A549 (cell line): ENCODE results near the gene PHOSPHO2. TPM values are rescaled to one million over a fixed set of nuclear protein-coding genes. Genes with fewer than 3 reads are reported as not detected.

Source experiments
- ATAC-seq, 2 experiments: fragments of 200-7000 bp in 1 of 2; fragments of >200 bp in 1 of 2; cut with Nextera tagmentation in 1 of 2; cut with Tn5 transposase in 1 of 2; 3 replicates each; pipeline versions ENCODE4 v1.8.0 to v1.9.1; 2018 to 2020; ENCODE audit warnings: mild to moderate bottlenecking in 1 of 2, moderate library complexity in 1 of 2
- CTCF ChIA-PET: fragments of 300-600 bp; sonication (Branson Sonifier 250); formaldehyde crosslinking; extraction: SDS; loops from one replicate; lab custom pipeline; 2021; ENCODE audit warnings: antibody characterized with exemption, inconsistent platforms; lab: Yijun Ruan, JAX
- POLR2A ChIA-PET: fragments of 350-600 bp; formaldehyde crosslinking; extraction: SDS; loops from one replicate; lab custom pipeline; 2021; ENCODE audit warnings: antibody characterized with exemption, inconsistent platforms; lab: Yijun Ruan, JAX
- DNase-seq, 2 experiments: peaks; one replicate each; pipeline versions ENCODE4 v3.0.0 to v3.0.0-alpha.2; 2011 to 2016; ENCODE audit warnings: low read depth in 1 of 2, low spot score in 1 of 2
- FAIRE-seq: peaks from 2 replicates; lab custom pipeline; 2011; peaks lifted over from hg19 to GRCh38; lab: Jason Lieb, UNC
- H3K27ac ChIP-seq, 2 experiments: fragments of >200 bp; sonication (Bioruptor Twin); formaldehyde crosslinking; 3 replicates each; pipeline ENCODE4 v1.5.1; 2016 to 2017
- H3K4me1 ChIP-seq: fragments of >200 bp; sonication (Bioruptor Twin); formaldehyde crosslinking; 3 replicates; pipeline ENCODE4 v1.6.1; 2016
- H3K4me2 ChIP-seq: fragments of >200 bp; sonication (Bioruptor Twin); formaldehyde crosslinking; 3 replicates; pipeline ENCODE4 v1.6.1; 2016
- H3K4me3 ChIP-seq: fragments of >200 bp; sonication (Bioruptor Twin); formaldehyde crosslinking; 3 replicates; pipeline ENCODE4 v1.5.1; 2016
- H3K9me3 ChIP-seq: fragments of >200 bp; sonication (Bioruptor Twin); formaldehyde crosslinking; 3 replicates; pipeline ENCODE4 v1.6.1; 2016
- CBX8 ChIP-seq: fragments of 200-600 bp; sonication (generic); IDR thresholded peaks from 2 replicates; pipeline ENCODE4 v1.6.1; 2016
- CHD2 ChIP-seq: fragments of 150-350 bp; IDR thresholded peaks from 2 replicates; pipeline ENCODE4 v1.6.1; 2014; ENCODE audit warnings: low read length; ENCODE audit not compliant: partially characterized antibody
- CHD4 ChIP-seq: fragments of 200-600 bp; sonication (generic); IDR thresholded peaks from 2 replicates; pipeline ENCODE4 v1.6.1; 2016; ENCODE audit warnings: antibody characterized with exemption, mild to moderate bottlenecking, borderline replicate concordance
- EHMT2 ChIP-seq: fragments of 200-600 bp; sonication (generic); IDR thresholded peaks from 2 replicates; pipeline ENCODE4 v1.6.1; 2016; ENCODE audit warnings: antibody characterized with exemption, low read depth, mild to moderate bottlenecking, moderate library complexity
- EP300 ChIP-seq, 2 experiments: fragments of >200 bp; sonication (Bioruptor Twin); formaldehyde crosslinking; IDR thresholded peaks; 2 replicates in 1 of 2; 3 replicates in 1 of 2; pipeline ENCODE4 v1.6.1; 2016 to 2017
- GATA3 ChIP-seq: IDR thresholded peaks from 2 replicates; pipeline ENCODE4 v1.6.1; 2012; ENCODE audit warnings: borderline replicate concordance
- HEYL ChIP-seq: fragments of 250-450 bp; sonication (Bioruptor Pico); IDR thresholded peaks from 2 replicates; pipeline ENCODE4 v1.8.0; 2021; ENCODE audit warnings: mild to moderate bottlenecking, moderate library complexity
- HOXA7 ChIP-seq: fragments of 250-450 bp; sonication (Bioruptor Pico); IDR thresholded peaks from 2 replicates; pipeline ENCODE4 v1.5.0; 2020; ENCODE audit warnings: mild to moderate bottlenecking, moderate library complexity
- HOXB13 ChIP-seq: fragments of 250-450 bp; sonication (Bioruptor Pico); IDR thresholded peaks from 2 replicates; pipeline ENCODE4 v1.5.0; 2020; ENCODE audit warnings: low read depth, mild to moderate bottlenecking, moderate library complexity
- JUN ChIP-seq, 2 experiments: fragments of >200 bp; sonication (Bioruptor Twin); formaldehyde crosslinking; IDR thresholded peaks; 2 replicates in 1 of 2; 3 replicates in 1 of 2; pipeline ENCODE4 v1.6.1; 2016 to 2017
- KDM1A ChIP-seq: fragments of 200-600 bp; sonication (generic); IDR thresholded peaks from 2 replicates; pipeline ENCODE4 v1.6.1; 2016; ENCODE audit warnings: low read depth, mild to moderate bottlenecking
- MAFK ChIP-seq: fragments of 450-650 bp; IDR thresholded peaks from 2 replicates; pipeline ENCODE4 v1.6.1; 2014; ENCODE audit not compliant: partially characterized antibody
- MAZ ChIP-seq: fragments of 150-350 bp; IDR thresholded peaks from 2 replicates; pipeline ENCODE4 v1.6.1; 2014; ENCODE audit warnings: antibody characterized with exemption, low read depth, low read length, borderline replicate concordance
- MYC ChIP-seq: IDR thresholded peaks from 2 replicates; pipeline ENCODE4 v1.6.1; 2012; ENCODE audit warnings: mild to moderate bottlenecking, inconsistent platforms, low read length, improper control_type of control experiment, borderline replicate concordance
- PHF8 ChIP-seq: fragments of 200-600 bp; sonication (generic); IDR thresholded peaks from 2 replicates; pipeline ENCODE4 v1.6.1; 2016; ENCODE audit warnings: low read depth, mild to moderate bottlenecking, antibody characterized with exemption, moderate library complexity, borderline replicate concordance
- RAD21 ChIP-seq, 2 experiments: fragments of >200 bp in 1 of 2; sonication (Bioruptor Twin) in 1 of 2; formaldehyde crosslinking in 1 of 2; IDR thresholded peaks in 1 of 2; conservative IDR thresholded peaks in 1 of 2; 2 replicates in 1 of 2; 3 replicates in 1 of 2; pipeline ENCODE4 v1.6.1; 2012 to 2018; ENCODE audit warnings: inconsistent platforms in 1 of 2
- RARB ChIP-seq: fragments of 250-450 bp; sonication (Bioruptor Pico); IDR thresholded peaks from 2 replicates; pipeline ENCODE4 v1.8.0; 2021; ENCODE audit warnings: mild to moderate bottlenecking, moderate library complexity
- RCOR1 ChIP-seq: fragments of 150-350 bp; IDR thresholded peaks from 2 replicates; pipeline ENCODE4 v1.6.1; 2014; ENCODE audit warnings: antibody characterized with exemption, low read length, low read depth
- RFX5 ChIP-seq: fragments of 450-650 bp; IDR thresholded peaks from 2 replicates; pipeline ENCODE4 v1.7.1; 2014; ENCODE audit warnings: antibody characterized with exemption, mild to moderate bottlenecking, moderate library complexity
- RNF2 ChIP-seq: fragments of 200-600 bp; sonication (generic); IDR thresholded peaks from 2 replicates; pipeline ENCODE4 v1.6.1; 2016; ENCODE audit warnings: low read depth, mild to moderate bottlenecking, antibody characterized with exemption, moderate library complexity, borderline replicate concordance
- SREBF2 ChIP-seq: fragments of 450-650 bp; IDR thresholded peaks from 2 replicates; pipeline ENCODE4 v1.6.1; 2014; ENCODE audit warnings: mild to moderate bottlenecking, moderate library complexity
- TP53 ChIP-seq: fragments of 250-450 bp; sonication (Bioruptor Pico); IDR thresholded peaks from 2 replicates; pipeline ENCODE4 v1.5.0; 2021; ENCODE audit warnings: mild to moderate bottlenecking, moderate library complexity
- ZC3H11A ChIP-seq: fragments of 450-650 bp; IDR thresholded peaks from 2 replicates; pipeline ENCODE4 v1.6.1; 2014; ENCODE audit warnings: antibody characterized with exemption, mild to moderate bottlenecking
- WGBS: methylation state at CpG from one replicate; pipeline ENCODE4 v1.1.6; 2017; ENCODE audit errors: missing lambda C conversion rate; 5-methylcytosine and 5-hydroxymethylcytosine counted together
- polyA plus RNA-seq, 4 experiments: library from polyadenylated mRNA; depleted of rRNA in 3 of 4; stranded (reverse); fragments of >200 nt; fragmentation: RNase III in 1 of 4; extraction: RNeasy Plus Mini Kit Qiagen cat#74134 plus additional on column Dnase treatment in 1 of 4; gene quantifications; 2 replicates in 3 of 4; 3 replicates in 1 of 4; pipeline ENCODE4 v1.2.3, GENCODE V29; 2011 to 2017
- TF ChIP-seq, protein P1 (sequence below): fragments of 450-650 bp; IDR thresholded peaks from 2 replicates; pipeline ENCODE4 v1.6.1; 2014; ENCODE audit warnings: antibody characterized with exemption
- TF ChIP-seq, protein P2 (sequence below): IDR thresholded peaks from 2 replicates; pipeline ENCODE4 v1.6.1; 2012
- TF ChIP-seq, protein P3 (sequence below): IDR thresholded peaks from 2 replicates; pipeline ENCODE4 v1.6.1; 2012
- TF ChIP-seq, protein P4 (sequence below): IDR thresholded peaks from 2 replicates; pipeline ENCODE4 v1.6.1; 2012; ENCODE audit warnings: low read depth, borderline replicate concordance

PHOSPHO2 gene
- polyA plus RNA-seq, 2 of the 4 experiments (the other 2 are of a cell fraction): 3.9 to 5.1 TPM

DNA sequence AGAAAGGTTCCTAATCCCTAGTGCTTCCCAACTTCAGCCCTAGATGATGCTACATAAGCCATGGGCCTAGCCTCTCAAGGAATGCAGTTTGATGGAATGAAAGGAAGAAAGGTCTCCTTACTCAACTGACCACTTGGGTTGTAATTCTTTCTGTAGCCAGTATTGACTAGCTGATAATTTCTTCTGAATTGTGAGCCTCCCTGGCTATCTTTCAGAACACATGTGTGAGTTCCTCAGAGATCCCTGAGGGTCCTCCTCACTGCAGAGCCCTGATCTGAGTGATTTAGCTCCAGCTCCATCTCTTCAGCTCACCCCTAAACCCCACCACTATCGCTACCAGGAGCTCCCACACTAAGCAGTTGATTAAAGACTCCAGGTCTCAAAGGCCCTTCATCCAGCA, 31.5 kb upstream of the PHOSPHO2 start:
- TF ChIP-seq, protein P1, sequence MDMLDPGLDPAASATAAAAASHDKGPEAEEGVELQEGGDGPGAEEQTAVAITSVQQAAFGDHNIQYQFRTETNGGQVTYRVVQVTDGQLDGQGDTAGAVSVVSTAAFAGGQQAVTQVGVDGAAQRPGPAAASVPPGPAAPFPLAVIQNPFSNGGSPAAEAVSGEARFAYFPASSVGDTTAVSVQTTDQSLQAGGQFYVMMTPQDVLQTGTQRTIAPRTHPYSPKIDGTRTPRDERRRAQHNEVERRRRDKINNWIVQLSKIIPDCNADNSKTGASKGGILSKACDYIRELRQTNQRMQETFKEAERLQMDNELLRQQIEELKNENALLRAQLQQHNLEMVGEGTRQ: no peak
- TF ChIP-seq RNF2 (no peak), HEYL (no peak), RFX5 (no peak), JUN (IDR thresholded peaks at IDR 0.05) (no peak), MAFK (no peak), RAD21 (conservative IDR thresholded peaks at IDR 0.05 in 1 of 2, IDR thresholded peaks at IDR 0.05 in 1 of 2) (no peak), CHD2 (no peak), MAZ (no peak), TP53 (CRISPR knock-in tag) (no peak), KDM1A (no peak), PHF8 (no peak), GATA3 (no peak), CHD4 (no peak)
- TF ChIP-seq, protein P2, sequence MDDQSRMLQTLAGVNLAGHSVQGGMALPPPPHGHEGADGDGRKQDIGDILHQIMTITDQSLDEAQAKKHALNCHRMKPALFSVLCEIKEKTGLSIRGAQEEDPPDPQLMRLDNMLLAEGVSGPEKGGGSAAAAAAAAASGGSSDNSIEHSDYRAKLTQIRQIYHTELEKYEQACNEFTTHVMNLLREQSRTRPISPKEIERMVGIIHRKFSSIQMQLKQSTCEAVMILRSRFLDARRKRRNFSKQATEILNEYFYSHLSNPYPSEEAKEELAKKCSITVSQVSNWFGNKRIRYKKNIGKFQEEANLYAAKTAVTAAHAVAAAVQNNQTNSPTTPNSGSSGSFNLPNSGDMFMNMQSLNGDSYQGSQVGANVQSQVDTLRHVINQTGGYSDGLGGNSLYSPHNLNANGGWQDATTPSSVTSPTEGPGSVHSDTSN: no peak
- POLR2A ChIA-PET: no interaction called here
- no peak overlapping the region for H3K4me2 ChIP-seq
- no peaks in the 10 kb centered on the region for H3K9me3 ChIP-seq
- H3K4me1 ChIP-seq: no peaks in the 10 kb centered on the region
- ATAC-seq (no peak), FAIRE-seq (no peak), DNase-seq (no peak)
- CTCF ChIA-PET: no interaction called here
- 74% methylated on average over 1 of the region's 1 CpG for WGBS
- H3K27ac ChIP-seq: no peak overlapping the region
- H3K4me3 ChIP-seq: no peak overlapping the region

DNA sequence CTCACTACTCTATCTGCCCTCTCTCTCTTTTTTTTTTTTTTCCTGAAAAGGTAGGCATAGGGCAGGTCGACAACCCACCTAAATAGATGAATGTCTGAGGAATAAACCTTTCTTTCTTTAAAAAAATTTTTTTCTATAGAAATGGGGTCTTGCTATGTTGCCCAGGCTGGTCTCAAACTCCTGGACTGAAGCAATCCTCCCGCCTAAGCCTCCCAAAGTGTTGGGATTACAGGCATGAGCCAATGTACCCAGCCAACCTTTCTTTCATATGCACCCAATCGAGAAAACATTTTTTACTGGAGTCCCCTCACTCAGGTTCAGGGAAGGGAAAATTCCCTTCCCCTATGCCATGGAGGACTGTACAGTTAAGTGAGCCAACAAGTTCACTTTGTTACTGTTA, 31.0 kb upstream of the PHOSPHO2 start:
- TF ChIP-seq ZC3H11A (no peak), RARB (CRISPR knock-in tag) (no peak), HEYL (no peak), RCOR1 (no peak), CBX8 (no peak)
- Histone ChIP-seq H3K27ac (no peak overlapping the region), H3K4me3 (no peak overlapping the region), H3K4me2 (no peak overlapping the region), H3K4me1 (no peaks in the 10 kb centered on the region), H3K9me3 (no peaks in the 10 kb centered on the region)
- 40% methylated on average over 3 of the region's 3 CpGs for WGBS
- DNase-seq (no peak), FAIRE-seq (no peak), ATAC-seq (no peak)
- CTCF ChIA-PET: interaction anchor here (1.3 kb wide), 1 partner anchor 9 kb away, joined by 3 read pairs; no protein-coding TSS in a partner anchor
- POLR2A ChIA-PET: no interaction called here

DNA sequence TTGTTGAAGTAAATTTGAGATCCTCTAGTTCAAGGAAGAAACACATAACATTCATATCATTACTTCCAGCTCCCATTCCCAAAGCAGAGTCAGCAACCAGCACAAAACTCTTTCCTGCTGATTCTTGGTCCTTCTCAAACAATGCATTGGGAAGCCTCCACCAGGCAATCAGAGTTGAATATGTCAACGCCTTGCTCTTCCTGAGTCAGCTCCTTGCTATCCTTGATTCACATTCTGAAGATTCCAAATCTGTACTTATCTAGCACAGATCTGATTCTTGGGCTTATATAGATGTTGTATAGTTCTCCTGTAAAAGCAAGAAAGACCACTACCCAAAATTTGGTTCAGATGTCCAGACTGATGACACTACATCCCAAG, 29.7 kb upstream of the PHOSPHO2 start:
- CTCF ChIA-PET: interaction anchor here (0.6 to 1.3 kb wide), 2 partner anchors 11 to 15 kb away, joined by 3 read pairs; no protein-coding TSS in a partner anchor
- FAIRE-seq: no peak

More for the DNA sequence above, 29.7 kb upstream of the PHOSPHO2 start:
- 48% methylated on average over 1 of the region's 1 CpG for WGBS
- Histone ChIP-seq H3K4me3 (no peak overlapping the region), H3K4me1 (no peaks in the 10 kb centered on the region), H3K4me2 (no peak overlapping the region), H3K9me3 (no peaks in the 10 kb centered on the region), H3K27ac (no peak overlapping the region)
- TF ChIP-seq HOXB13 (CRISPR knock-in tag) (no peak), MAZ (no peak), EHMT2 (no peak), EP300 (IDR thresholded peaks at IDR 0.05) (no peak), HOXA7 (CRISPR knock-in tag) (no peak), TP53 (CRISPR knock-in tag) (no peak), MYC (no peak), RFX5 (no peak), SREBF2 (no peak)
- TF ChIP-seq, protein P3, sequence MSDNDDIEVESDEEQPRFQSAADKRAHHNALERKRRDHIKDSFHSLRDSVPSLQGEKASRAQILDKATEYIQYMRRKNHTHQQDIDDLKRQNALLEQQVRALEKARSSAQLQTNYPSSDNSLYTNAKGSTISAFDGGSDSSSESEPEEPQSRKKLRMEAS: no peak
- TF ChIP-seq, protein P4, sequence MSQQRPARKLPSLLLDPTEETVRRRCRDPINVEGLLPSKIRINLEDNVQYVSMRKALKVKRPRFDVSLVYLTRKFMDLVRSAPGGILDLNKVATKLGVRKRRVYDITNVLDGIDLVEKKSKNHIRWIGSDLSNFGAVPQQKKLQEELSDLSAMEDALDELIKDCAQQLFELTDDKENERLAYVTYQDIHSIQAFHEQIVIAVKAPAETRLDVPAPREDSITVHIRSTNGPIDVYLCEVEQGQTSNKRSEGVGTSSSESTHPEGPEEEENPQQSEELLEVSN: no peak
- ATAC-seq (no peak), DNase-seq (no peak)
- POLR2A ChIA-PET: no interaction called here
